K562 (cell line): ENCODE results near the gene RNASET2. TPM values are rescaled to one million over a fixed set of nuclear protein-coding genes. Genes with fewer than 3 reads are reported as not detected.
A peak's percentile ranks its signal among the peaks of the same experiment; 100 is the strongest.

ENCODE experiments used
- E2F5 ChIP-seq: sonication (generic); formaldehyde crosslinking; IDR thresholded peaks from 2 replicates; pipeline ENCODE4 v1.8.0; 2022; ENCODE audit warnings: mild to moderate bottlenecking, missing genetic modification reagents
- ELK1 ChIP-seq: sonication (generic); formaldehyde crosslinking; IDR thresholded peaks from 2 replicates; pipeline ENCODE4 v1.8.1; 2022; ENCODE audit warnings: missing genetic modification reagents
- FOXP1 ChIP-seq: sonication (generic); formaldehyde crosslinking; IDR thresholded peaks from 2 replicates; pipeline ENCODE4 v1.8.0; 2022; ENCODE audit warnings: mild to moderate bottlenecking, missing genetic modification reagents
- FUS ChIP-seq: fragments of 200-400 bp; formaldehyde crosslinking; optimal IDR thresholded peaks from 2 replicates; pipeline ENCODE3; 2017; ENCODE audit warnings: low read depth, low read length
- GABPB1 ChIP-seq: sonication (generic); formaldehyde crosslinking; IDR thresholded peaks from 2 replicates; pipeline ENCODE4 v1.8.0; 2022; ENCODE audit warnings: mild to moderate bottlenecking, missing genetic modification reagents
- HSF4 ChIP-seq: fragments of 250-450 bp; sonication (Bioruptor Pico); IDR thresholded peaks from 2 replicates; pipeline ENCODE4 v2.1.2; 2022; ENCODE audit warnings: mild to moderate bottlenecking, moderate library complexity, borderline replicate concordance
- ILF3 ChIP-seq: fragments of 450-650 bp; IDR thresholded peaks from 2 replicates; pipeline ENCODE4 v1.6.1; 2018; ENCODE audit warnings: antibody characterized with exemption, mild to moderate bottlenecking, moderate library complexity, borderline replicate concordance
- KLF13 ChIP-seq: fragments of 450-650 bp; IDR thresholded peaks from 2 replicates; pipeline ENCODE4 v1.6.1; 2016; ENCODE audit warnings: missing genetic modification characterization, low read depth, mild to moderate bottlenecking, missing compliant biosample characterization, moderate library complexity, borderline replicate concordance
- MTF1 ChIP-seq: fragments of 250-450 bp; sonication (Bioruptor Pico); IDR thresholded peaks from 2 replicates; pipeline ENCODE4 v1.9.0; 2021; ENCODE audit warnings: moderate library complexity, mild to moderate bottlenecking, inconsistent platforms, borderline replicate concordance
- POLR2B ChIP-seq: fragments of 450-650 bp; IDR thresholded peaks from 2 replicates; pipeline ENCODE4 v1.6.1; 2018; ENCODE audit warnings: low read depth; ENCODE audit not compliant: partially characterized antibody
- POLR3G ChIP-seq: IDR thresholded peaks from 2 replicates; pipeline ENCODE4 v1.6.1; 2011; ENCODE audit not compliant: insufficient read length, insufficient replicate concordance; ENCODE audit errors: extremely low read depth
- PTRF ChIP-seq: fragments of 450-650 bp; IDR thresholded peaks from 2 replicates; pipeline ENCODE4 v1.6.1; 2016; ENCODE audit warnings: mild to moderate bottlenecking, missing genetic modification characterization, missing compliant biosample characterization
- RBM17 ChIP-seq: fragments of 200-400 bp; formaldehyde crosslinking; IDR thresholded peaks from 2 replicates; pipeline ENCODE4 v1.6.1; 2017; ENCODE audit warnings: low read depth, mild to moderate bottlenecking, low read length, borderline replicate concordance
- RBM39 ChIP-seq: fragments of 200-400 bp; formaldehyde crosslinking; optimal IDR thresholded peaks from 2 replicates; pipeline ENCODE3; 2018; ENCODE audit warnings: low read depth, low read length
- RFX1 ChIP-seq: fragments of 450-650 bp; IDR thresholded peaks from 2 replicates; pipeline ENCODE4 v1.6.1; 2016; ENCODE audit warnings: mild to moderate bottlenecking, moderate library complexity
- SMARCA5 ChIP-seq: fragments of 450-650 bp; IDR thresholded peaks from 2 replicates; pipeline ENCODE4 v1.6.1; 2016
- SMARCE1 ChIP-seq: fragments of 450-650 bp; IDR thresholded peaks from 2 replicates; pipeline ENCODE4 v1.7.1; 2016; ENCODE audit warnings: mild to moderate bottlenecking
- SNIP1 ChIP-seq: fragments of 450-650 bp; IDR thresholded peaks from 2 replicates; pipeline ENCODE4 v1.7.1; 2017; ENCODE audit warnings: low read depth, mild to moderate bottlenecking
- TAF1 ChIP-seq: IDR thresholded peaks from 2 replicates; pipeline ENCODE4 v1.6.1; 2011; ENCODE audit warnings: mild to moderate bottlenecking, low read length, moderate library complexity; ENCODE audit not compliant: insufficient read depth, control insufficient read depth, severe bottlenecking; ENCODE audit errors: extremely low read depth
- XRCC5 ChIP-seq: fragments of 200-400 bp; formaldehyde crosslinking; IDR thresholded peaks from 2 replicates; pipeline ENCODE4 v1.6.1; 2017; ENCODE audit warnings: low read depth, mild to moderate bottlenecking, low read length
- ZNF146 ChIP-seq: IDR thresholded peaks from one replicate; pipeline ENCODE4 v1.6.1; 2018; ENCODE audit warnings: missing compliant biosample characterization; ENCODE audit not compliant: unreplicated experiment
- ZNF551 ChIP-seq: fragments of 250-450 bp; sonication (Bioruptor Pico); IDR thresholded peaks from 2 replicates; pipeline ENCODE4 v1.5.0; 2021; ENCODE audit warnings: mild to moderate bottlenecking, moderate library complexity
- polyA plus RNA-seq, 8 experiments: library from polyadenylated mRNA; depleted of rRNA in 4 of 8; stranded (reverse) in 5 of 8; unstranded in 3 of 8; fragments of >200 nt; fragmentation: Nextera tagmentation in 2 of 8; fragmentation: Illumina TruSeq in 1 of 8; extraction: Ambion mirVana in 2 of 8; extraction: Trizol in 1 of 8; gene quantifications; 2 replicates each; pipeline versions ENCODE4 v1.2.1 to v1.2.3, GENCODE V29; 2011 to 2014; ENCODE audit warnings: inconsistent platforms in 1 of 8, missing spikeins in 1 of 8
- total RNA-seq, 7 experiments: library from RNA; depleted of rRNA in 6 of 7; stranded (reverse); fragments of >200 nt in 6 of 7; fragmentation: Illumina TruSeq in 2 of 7; extraction: Trizol in 2 of 7; gene quantifications; 2 replicates each; pipeline versions ENCODE4 v1.2.1 to v1.2.3, GENCODE V29; 2011 to 2021; ENCODE audit warnings: low replicate concordance in 1 of 7
- TF ChIP-seq, protein P1 (sequence below), 2 experiments: fragments of 450-650 bp; conservative IDR thresholded peaks; 2 replicates each; pipeline ENCODE4 v1.6.1; 2017; ENCODE audit warnings: mild to moderate bottlenecking in 2 of 2, moderate library complexity in 2 of 2
- TF ChIP-seq, protein P2 (sequence below): fragments of 450-650 bp; formaldehyde crosslinking; conservative IDR thresholded peaks from 2 replicates; pipeline ENCODE4 v1.4.0; 2022; ENCODE audit warnings: mild to moderate bottlenecking, missing genetic modification characterization
- TF ChIP-seq, protein P3 (sequence below): sonication (generic); formaldehyde crosslinking; IDR thresholded peaks from 2 replicates; pipeline ENCODE4 v1.5.0; 2020; ENCODE audit warnings: missing genetic modification reagents

The RNASET2 gene
- total and polyA plus RNA-seq, 9 of the 15 experiments (the other 6 are each of a cell fraction or from before 2014, with no cell fraction given): 7.4 to 141 (median 91.3) TPM

DNA sequence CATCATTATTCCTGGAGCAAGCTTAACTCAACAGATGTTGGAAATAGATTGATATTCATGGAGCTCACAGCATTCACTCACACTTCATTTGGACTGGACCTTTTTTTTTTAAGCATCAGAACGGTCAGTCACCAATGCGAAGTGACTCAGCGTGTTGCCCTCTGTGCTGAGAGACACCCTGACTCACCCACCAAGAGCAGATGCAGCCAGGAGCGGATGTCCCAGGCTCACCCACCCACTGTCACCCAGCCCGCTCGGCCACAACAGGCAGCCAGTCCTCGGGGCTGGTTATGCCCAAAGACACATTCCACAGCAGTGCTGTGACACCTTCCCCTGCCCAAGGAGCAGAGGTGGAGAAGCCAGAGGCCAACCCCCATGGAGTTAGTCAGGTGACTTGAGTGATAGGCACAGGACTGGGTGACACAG lies 15.7 kb downstream of the RNASET2 start (continued):
- TF ChIP-seq FUS (no peak), FOXP1 (CRISPR knock-in tag) (no peak), POLR3G (no peak), SMARCE1 (peak; percentile 89), GABPB1 (no peak), ZNF551 (CRISPR knock-in tag) (no peak), KLF13 (tag) (no peak), MTF1 (CRISPR knock-in tag) (no peak), TAF1 (no peak), ELK1 (CRISPR knock-in tag) (no peak), SNIP1 (no peak), E2F5 (CRISPR knock-in tag) (peak; percentile 72; the same call in 1 of the 2 replicates), ILF3 (no peak), POLR2B (no peak), RBM17 (no peak), RFX1 (no peak), ZNF146 (CRISPR knock-in tag) (no peak), RBM39 (no peak), HSF4 (CRISPR knock-in tag) (no peak), SMARCA5 (no peak), PTRF (no peak), XRCC5 (0 out of 2 replicates have a peak, but pooled peaks have one; percentile 40)
- TF ChIP-seq, protein P1, sequence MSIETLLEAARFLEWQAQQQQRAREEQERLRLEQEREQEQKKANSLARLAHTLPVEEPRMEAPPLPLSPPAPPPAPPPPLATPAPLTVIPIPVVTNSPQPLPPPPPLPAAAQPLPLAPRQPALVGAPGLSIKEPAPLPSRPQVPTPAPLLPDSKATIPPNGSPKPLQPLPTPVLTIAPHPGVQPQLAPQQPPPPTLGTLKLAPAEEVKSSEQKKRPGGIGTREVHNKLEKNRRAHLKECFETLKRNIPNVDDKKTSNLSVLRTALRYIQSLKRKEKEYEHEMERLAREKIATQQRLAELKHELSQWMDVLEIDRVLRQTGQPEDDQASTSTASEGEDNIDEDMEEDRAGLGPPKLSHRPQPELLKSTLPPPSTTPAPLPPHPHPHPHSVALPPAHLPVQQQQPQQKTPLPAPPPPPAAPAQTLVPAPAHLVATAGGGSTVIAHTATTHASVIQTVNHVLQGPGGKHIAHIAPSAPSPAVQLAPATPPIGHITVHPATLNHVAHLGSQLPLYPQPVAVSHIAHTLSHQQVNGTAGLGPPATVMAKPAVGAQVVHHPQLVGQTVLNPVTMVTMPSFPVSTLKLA (conservative IDR thresholded peaks at IDR 0.05): no peak; a peak in 1 of 4 replicates
- TF ChIP-seq, protein P2, sequence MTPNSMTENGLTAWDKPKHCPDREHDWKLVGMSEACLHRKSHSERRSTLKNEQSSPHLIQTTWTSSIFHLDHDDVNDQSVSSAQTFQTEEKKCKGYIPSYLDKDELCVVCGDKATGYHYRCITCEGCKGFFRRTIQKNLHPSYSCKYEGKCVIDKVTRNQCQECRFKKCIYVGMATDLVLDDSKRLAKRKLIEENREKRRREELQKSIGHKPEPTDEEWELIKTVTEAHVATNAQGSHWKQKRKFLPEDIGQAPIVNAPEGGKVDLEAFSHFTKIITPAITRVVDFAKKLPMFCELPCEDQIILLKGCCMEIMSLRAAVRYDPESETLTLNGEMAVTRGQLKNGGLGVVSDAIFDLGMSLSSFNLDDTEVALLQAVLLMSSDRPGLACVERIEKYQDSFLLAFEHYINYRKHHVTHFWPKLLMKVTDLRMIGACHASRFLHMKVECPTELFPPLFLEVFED (CRISPR knock-in tag): peak; percentile 57; the same call in 1 of the 2 replicates
- TF ChIP-seq, protein P3, sequence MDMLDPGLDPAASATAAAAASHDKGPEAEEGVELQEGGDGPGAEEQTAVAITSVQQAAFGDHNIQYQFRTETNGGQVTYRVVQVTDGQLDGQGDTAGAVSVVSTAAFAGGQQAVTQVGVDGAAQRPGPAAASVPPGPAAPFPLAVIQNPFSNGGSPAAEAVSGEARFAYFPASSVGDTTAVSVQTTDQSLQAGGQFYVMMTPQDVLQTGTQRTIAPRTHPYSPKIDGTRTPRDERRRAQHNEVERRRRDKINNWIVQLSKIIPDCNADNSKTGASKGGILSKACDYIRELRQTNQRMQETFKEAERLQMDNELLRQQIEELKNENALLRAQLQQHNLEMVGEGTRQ (CRISPR knock-in tag): peak; percentile 53
